H1 (cell line): Measurements from ENCODE around the gene S100A14.

Source experiments
- CBX8 ChIP-seq: fragments of 300-800, 300-1000 bp; sonication (generic); IDR thresholded peaks from 2 replicates; pipeline ENCODE4 v1.7.1; 2016; ENCODE audit warnings: low read depth, low read length, borderline replicate concordance
- CHD2 ChIP-seq: IDR thresholded peaks from 2 replicates; pipeline ENCODE4 v1.6.1; 2012; ENCODE audit warnings: low read length, improper control_type of control experiment
- CTBP2 ChIP-seq: IDR thresholded peaks from 2 replicates; pipeline ENCODE4 v1.7.0; 2011; ENCODE audit warnings: borderline replicate concordance, mild to moderate bottlenecking, moderate library complexity, mixed read lengths, low read length; ENCODE audit not compliant: insufficient read depth, insufficient read length
- POLR2A ChIP-seq, 2 experiments: IDR thresholded peaks; 1 replicate in 1 of 2; 2 replicates in 1 of 2; pipeline ENCODE4 v1.6.1; 2011; ENCODE audit warnings: low read depth in 2 of 2, low read length in 2 of 2, mild to moderate bottlenecking in 2 of 2; ENCODE audit errors: control extremely low read depth in 1 of 2
- RAD21 ChIP-seq, 2 experiments: IDR thresholded peaks in 1 of 2; conservative IDR thresholded peaks in 1 of 2; 2 replicates each; pipeline ENCODE4 v1.6.1; 2011; ENCODE audit warnings: low read depth in 2 of 2, low read length in 2 of 2, improper control_type of control experiment in 1 of 2, inconsistent platforms in 1 of 2, mild to moderate bottlenecking in 1 of 2, moderate library complexity in 1 of 2
- SAP30 ChIP-seq: fragments of 300-600 bp; sonication (generic); IDR thresholded peaks from 2 replicates; pipeline ENCODE4 v1.7.1; 2012; ENCODE audit warnings: low read length, moderate library complexity, mild to moderate bottlenecking, inconsistent platforms; ENCODE audit not compliant: insufficient read depth, insufficient replicate concordance
- YY1 ChIP-seq: IDR thresholded peaks from 2 replicates; pipeline ENCODE4 v1.6.1; 2011; ENCODE audit warnings: low read depth, mild to moderate bottlenecking, low read length

GRCh38 chr1:153642161-153642560 is 26.0 kb upstream of the S100A14 start:
- TF ChIP-seq CTBP2 (no peak), RAD21 (IDR thresholded peaks at IDR 0.05 in 1 of 2, conservative IDR thresholded peaks at IDR 0.05 in 1 of 2; ENCODE audit: low read depth in 2 of 2, low read length in 2 of 2) (no peak), CHD2 (no peak), YY1 (no peak), SAP30 (no peak), POLR2A (IDR thresholded peaks at IDR 0.05; ENCODE audit: control extremely low read depth in 1 of 2, low read depth in 2 of 2, low read length in 2 of 2) (no peak), CBX8 (no peak)
